ENCODE measurements around the gene DHTKD1.

DNA sequence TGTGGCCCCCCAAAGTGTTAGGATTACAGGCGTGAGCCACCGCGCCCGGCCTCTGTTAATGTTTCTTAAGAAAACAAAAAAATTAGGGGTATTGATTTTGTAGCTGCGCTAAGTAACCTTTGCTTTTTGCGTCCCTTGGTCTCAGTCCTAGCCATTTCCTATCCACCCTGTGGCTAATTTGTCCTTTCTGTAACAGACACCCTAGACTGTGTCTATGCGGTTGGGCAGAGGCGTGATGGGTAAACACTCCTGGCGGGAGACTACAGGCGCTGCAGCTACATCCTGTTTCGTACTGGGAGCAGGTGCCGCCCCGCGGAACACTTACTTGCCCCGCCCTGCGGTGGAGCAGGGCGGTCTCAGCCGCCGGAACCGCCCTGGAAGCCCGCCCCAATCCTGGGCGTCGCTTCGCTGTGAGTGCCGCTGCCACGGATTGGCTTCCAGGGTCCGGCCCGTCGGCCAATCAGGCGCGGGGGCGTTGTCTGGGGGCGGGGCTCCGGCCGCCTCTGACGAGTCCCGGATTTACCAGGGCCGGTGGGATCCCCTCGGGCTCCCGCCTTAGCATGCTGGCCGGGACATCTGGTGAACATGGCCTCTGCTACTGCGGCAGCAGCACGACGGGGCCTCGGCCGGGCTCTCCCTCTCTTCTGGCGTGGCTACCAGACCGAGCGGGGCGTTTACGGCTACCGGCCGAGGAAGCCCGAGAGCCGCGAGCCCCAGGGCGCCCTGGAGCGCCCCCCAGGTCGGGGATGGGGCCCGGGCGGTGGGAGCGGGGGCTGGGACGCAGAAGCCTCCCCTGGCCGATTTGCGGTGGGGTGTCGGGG, at the start of gene DHTKD1:
- TF ChIP-seq CTCF (IDR thresholded peaks at IDR 0.05) (peak in 3 of 4 experiments; percentile 45 to 77 (median 75)), POLR2A (IDR thresholded peaks at IDR 0.05) (peak; percentile 74 to 75)
